ENCODE results near the gene PARVB. TPM values are rescaled to one million over a fixed set of nuclear protein-coding genes. Genes with fewer than 3 reads are reported as not detected.

Gene PARVB
- total and polyA plus RNA-seq, 7 experiments from 2014 or later, result 0.18 to 51.2 (median 4.2) TPM

- no peak overlapping the region for H3K4me3 Mint-ChIP-seq
- DNase-seq, result no peak
These were observed 67.6 kb downstream of the PARVB start for GRCh38 chr22:44091751-44092150.

GRCh38 chr22:44092636-44093220 is 68.6 kb downstream of the PARVB start:
- H3K4me1 ChIP-seq (ENCODE audit: control insufficient read depth in 2 of 2, insufficient read depth in 2 of 2, low read length in 2 of 2), result no peaks in the 10 kb centered on the region
- no peak overlapping the region for H3K27ac ChIP-seq (ENCODE audit: low read depth, low read length)
- intact Hi-C loops (cut with micrococcal nuclease), result no loop called here
- no peaks in the 10 kb centered on the region for H3K9me3 ChIP-seq (ENCODE audit: control insufficient read depth in 2 of 3, low read length in 3 of 3)
- Mint-ChIP-seq H3K27ac (no peak overlapping the region), H3K9me3 (peaks cover 0 to 1% (median 0%) of the 10 kb centered on the region in 11 donors), H3K4me1 (peaks cover 0 to 9% (median 5%) of the 10 kb centered on the region in 7 donors), H3K36me3 (no peaks in the 10 kb centered on the region), H3K4me3 (no peak overlapping the region), H3K27me3 (no peaks in the 10 kb centered on the region)
- no peaks in the 10 kb centered on the region for H3K27me3 ChIP-seq (ENCODE audit: control insufficient read depth in 2 of 2, insufficient read depth in 2 of 2, low read length in 2 of 2)
- no peak for DNase-seq
- no peaks in the 10 kb centered on the region for H3K36me3 ChIP-seq (ENCODE audit: control insufficient read depth in 2 of 3, insufficient read depth in 3 of 3, low read length in 3 of 3)
- CTCF ChIA-PET, result no interaction called here
- no peak overlapping the region for H3K4me3 ChIP-seq (ENCODE audit: low read length)
- POLR2A ChIA-PET, result no interaction called here
- ATAC-seq, result no peak

More at GRCh38 chr22:44091751-44092150, 67.6 kb downstream of the PARVB start:
- Mint-ChIP-seq H3K27me3 (no peaks in the 10 kb centered on the region), H3K4me1 (peaks cover 0 to 9% (median 5%) of the 10 kb centered on the region in 7 donors), H3K36me3 (no peaks in the 10 kb centered on the region), H3K27ac (peak overlapping the region in 1 of 9 donors; percentile 1), H3K9me3 (peaks cover 0 to 1% (median 0%) of the 10 kb centered on the region in 11 donors)
- Histone ChIP-seq H3K27me3 (ENCODE audit: control insufficient read depth in 2 of 2, insufficient read depth in 2 of 2, low read length in 2 of 2) (no peaks in the 10 kb centered on the region), H3K9me3 (ENCODE audit: control insufficient read depth in 2 of 3, low read length in 3 of 3) (no peaks in the 10 kb centered on the region), H3K27ac (ENCODE audit: low read depth, low read length) (no peak overlapping the region), H3K4me3 (ENCODE audit: low read length) (no peak overlapping the region), H3K4me1 (ENCODE audit: control insufficient read depth in 2 of 2, insufficient read depth in 2 of 2, low read length in 2 of 2) (no peaks in the 10 kb centered on the region), H3K36me3 (ENCODE audit: control insufficient read depth in 2 of 3, insufficient read depth in 3 of 3, low read length in 3 of 3) (no peaks in the 10 kb centered on the region)
- ChIA-PET POLR2A (no interaction called here), CTCF (no interaction called here)
- no peak for ATAC-seq
- intact Hi-C loops (cut with micrococcal nuclease), result no loop called here

- no peaks in the 10 kb centered on the region for H3K27me3 ChIP-seq (ENCODE audit: control insufficient read depth in 2 of 2, insufficient read depth in 2 of 2, low read length in 2 of 2)
- H3K9me3 ChIP-seq (ENCODE audit: control insufficient read depth in 2 of 3, low read length in 3 of 3), result no peaks in the 10 kb centered on the region
- POLR2A ChIA-PET, result no interaction called here
- H3K4me3 Mint-ChIP-seq, result no peak overlapping the region
- no peaks in the 10 kb centered on the region for H3K36me3 ChIP-seq (ENCODE audit: control insufficient read depth in 2 of 3, insufficient read depth in 3 of 3, low read length in 3 of 3)
- no peaks in the 10 kb centered on the region for H3K9me3 Mint-ChIP-seq
- intact Hi-C loops (cut with micrococcal nuclease), result no loop called here
- ATAC-seq (no peak), DNase-seq (no peak)
- no peaks in the 10 kb centered on the region for H3K36me3 Mint-ChIP-seq
- no peak overlapping the region for H3K27ac ChIP-seq (ENCODE audit: low read depth, low read length)
- CTCF ChIA-PET, result no interaction called here
- H3K27ac Mint-ChIP-seq, result no peak overlapping the region
- H3K4me3 ChIP-seq (ENCODE audit: low read length), result no peak overlapping the region
- peaks cover 0 to 9% (median 5%) of the 10 kb centered on the region in 7 donors for H3K4me1 Mint-ChIP-seq
- no peaks in the 10 kb centered on the region for H3K4me1 ChIP-seq (ENCODE audit: control insufficient read depth in 2 of 2, insufficient read depth in 2 of 2, low read length in 2 of 2)
- no peaks in the 10 kb centered on the region for H3K27me3 Mint-ChIP-seq
These were observed 69.7 kb downstream of the PARVB start for GRCh38 chr22:44093791-44094190.

GRCh38 chr22:44094751-44095302 is 70.7 kb downstream of the PARVB start:
- H3K36me3 Mint-ChIP-seq, result no peaks in the 10 kb centered on the region
- H3K4me1 Mint-ChIP-seq, result peaks cover 0 to 9% (median 5%) of the 10 kb centered on the region in 7 donors
- no peak overlapping the region for H3K4me3 Mint-ChIP-seq
- ChIA-PET CTCF (no interaction called here), POLR2A (no interaction called here)
- no peaks in the 10 kb centered on the region for H3K4me1 ChIP-seq (ENCODE audit: control insufficient read depth in 2 of 2, insufficient read depth in 2 of 2, low read length in 2 of 2)
- no peak overlapping the region for H3K27ac ChIP-seq (ENCODE audit: low read depth, low read length)
- no peaks in the 10 kb centered on the region for H3K9me3 ChIP-seq (ENCODE audit: control insufficient read depth in 2 of 3, low read length in 3 of 3)
- H3K4me3 ChIP-seq (ENCODE audit: low read length), result no peak overlapping the region
- H3K9me3 Mint-ChIP-seq, result no peaks in the 10 kb centered on the region
- H3K27me3 ChIP-seq (ENCODE audit: control insufficient read depth in 2 of 2, insufficient read depth in 2 of 2, low read length in 2 of 2), result no peaks in the 10 kb centered on the region
- DNase-seq (no peak), ATAC-seq (no peak)
- H3K27ac Mint-ChIP-seq, result peak overlapping the region in 1 of 9 donors; percentile 32
- H3K36me3 ChIP-seq (ENCODE audit: control insufficient read depth in 2 of 3, insufficient read depth in 3 of 3, low read length in 3 of 3), result no peaks in the 10 kb centered on the region
- intact Hi-C loops (cut with micrococcal nuclease), result no loop called here
- H3K27me3 Mint-ChIP-seq, result no peaks in the 10 kb centered on the region

- CTCF ChIA-PET, result no interaction called here
These were observed 72.6 kb downstream of the PARVB start for GRCh38 chr22:44096736-44097135.

GRCh38 chr22:44097263-44098020 is 73.3 kb downstream of the PARVB start:
- Histone ChIP-seq H3K9me3 (ENCODE audit: control insufficient read depth in 2 of 3, low read length in 3 of 3) (no peaks in the 10 kb centered on the region), H3K4me3 (ENCODE audit: low read length) (no peak overlapping the region), H3K27me3 (ENCODE audit: control insufficient read depth in 2 of 2, insufficient read depth in 2 of 2, low read length in 2 of 2) (no peaks in the 10 kb centered on the region), H3K27ac (ENCODE audit: low read depth, low read length) (no peak overlapping the region), H3K36me3 (ENCODE audit: control insufficient read depth in 2 of 3, insufficient read depth in 3 of 3, low read length in 3 of 3) (no peaks in the 10 kb centered on the region), H3K4me1 (ENCODE audit: control insufficient read depth in 2 of 2, insufficient read depth in 2 of 2, low read length in 2 of 2) (no peaks in the 10 kb centered on the region)
- H3K4me1 Mint-ChIP-seq, result no peaks in the 10 kb centered on the region
- ChIA-PET POLR2A (no interaction called here), CTCF (no interaction called here)
- H3K36me3 Mint-ChIP-seq, result peaks cover 0 to 5% (median 0%) of the 10 kb centered on the region in 5 donors
- H3K27ac Mint-ChIP-seq, result no peak overlapping the region
- intact Hi-C loops (cut with micrococcal nuclease), result no loop called here
- no peaks in the 10 kb centered on the region for H3K27me3 Mint-ChIP-seq
- ATAC-seq (no peak), DNase-seq (no peak)
- H3K9me3 Mint-ChIP-seq, result no peaks in the 10 kb centered on the region
- no peak overlapping the region for H3K4me3 Mint-ChIP-seq

More at GRCh38 chr22:44096736-44097135, 72.6 kb downstream of the PARVB start:
- no peaks in the 10 kb centered on the region for H3K36me3 Mint-ChIP-seq
- Histone ChIP-seq H3K27ac (ENCODE audit: low read depth, low read length) (no peak overlapping the region), H3K4me3 (ENCODE audit: low read length) (no peak overlapping the region), H3K27me3 (ENCODE audit: control insufficient read depth in 2 of 2, insufficient read depth in 2 of 2, low read length in 2 of 2) (no peaks in the 10 kb centered on the region), H3K9me3 (ENCODE audit: control insufficient read depth in 2 of 3, low read length in 3 of 3) (no peaks in the 10 kb centered on the region), H3K36me3 (ENCODE audit: control insufficient read depth in 2 of 3, insufficient read depth in 3 of 3, low read length in 3 of 3) (no peaks in the 10 kb centered on the region), H3K4me1 (ENCODE audit: control insufficient read depth in 2 of 2, insufficient read depth in 2 of 2, low read length in 2 of 2) (no peaks in the 10 kb centered on the region)
- no peak overlapping the region for H3K4me3 Mint-ChIP-seq
- H3K27ac Mint-ChIP-seq, result no peak overlapping the region
- POLR2A ChIA-PET, result no interaction called here
- no peak for ATAC-seq
- no peaks in the 10 kb centered on the region for H3K27me3 Mint-ChIP-seq
- H3K4me1 Mint-ChIP-seq, result no peaks in the 10 kb centered on the region
- DNase-seq, result no peak
- H3K9me3 Mint-ChIP-seq, result no peaks in the 10 kb centered on the region
- intact Hi-C loops (cut with micrococcal nuclease), result no loop called here

Measured in naive thymus-derived CD4-positive, alpha-beta T cell (primary cell).